T-helper 22 cell (primary cell): Measurements from ENCODE around the gene TRIM34.
"Not testable (repeated sequence)": the region's sequence is repeated elsewhere in the genome, so short reads cannot be mapped to it uniquely, and the experiment has no call there.

Experiments used
- DNase-seq: peaks from one replicate; pipeline ENCODE4 v3.0.0-alpha.2; 2020; ENCODE audit warnings: low read depth

TRIM34 gene

DNA sequence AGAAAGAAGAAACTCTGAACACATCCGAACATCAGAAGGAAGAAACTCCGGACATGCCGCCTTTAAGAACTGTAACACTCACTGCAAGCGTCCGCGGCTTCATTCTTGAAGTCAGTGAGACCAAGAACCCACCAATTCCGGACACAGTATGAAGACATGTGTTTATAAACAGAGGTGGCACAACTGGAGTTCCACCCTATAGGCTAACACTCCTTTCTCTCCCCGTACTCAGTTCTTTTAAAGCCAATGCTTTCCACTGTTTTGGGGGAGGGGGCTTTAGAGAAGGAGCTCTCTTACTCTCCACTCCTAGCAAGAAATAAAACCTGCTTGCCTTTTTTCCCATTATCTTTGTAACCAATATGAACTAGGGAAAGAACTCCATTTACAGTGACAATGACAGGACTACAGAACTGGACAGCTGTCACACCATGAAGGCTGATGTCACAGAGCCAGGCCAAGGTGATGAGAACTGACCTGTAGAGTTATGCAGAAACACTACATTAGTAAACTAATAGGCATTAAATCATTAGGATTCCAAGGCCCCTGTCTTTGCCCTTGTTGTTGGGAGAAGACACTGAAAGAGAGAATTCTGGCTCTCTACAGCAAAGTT, 59.3 kb downstream of the TRIM34 start:
- DNase-seq = no peak

DNA sequence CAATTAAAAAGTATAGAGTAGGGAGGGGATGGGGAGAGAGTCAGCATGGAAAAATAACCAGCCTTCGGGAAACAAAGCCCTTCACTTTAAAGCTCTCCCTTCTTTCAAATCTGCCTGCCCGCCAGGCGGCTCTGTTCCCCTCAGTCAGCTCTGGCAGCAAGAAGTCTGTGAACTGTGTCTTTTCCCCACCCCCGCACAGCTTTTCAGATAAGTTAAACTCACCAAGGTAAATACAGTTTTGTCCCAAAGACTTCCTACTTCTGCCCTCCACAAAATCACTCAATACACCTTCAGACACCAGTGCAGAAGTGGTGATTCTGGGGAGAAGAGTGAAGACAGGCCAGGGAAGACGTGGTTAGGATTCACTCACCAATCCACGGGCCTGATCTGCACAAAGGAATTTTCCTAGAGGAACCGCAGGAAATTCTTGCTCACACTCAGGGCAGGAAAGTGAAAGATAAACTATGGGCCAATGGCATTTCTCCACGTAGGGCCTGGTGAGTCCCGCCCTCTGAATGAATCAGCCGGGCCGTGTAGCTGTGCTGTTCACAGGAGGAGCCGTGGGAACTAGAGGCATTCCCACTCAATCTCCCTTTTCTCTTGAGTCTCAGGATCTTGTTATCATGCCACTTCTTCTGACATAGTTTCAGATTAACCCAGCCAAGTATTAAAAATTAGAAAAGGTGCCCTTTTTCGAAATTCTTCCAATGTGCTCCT, 60.0 kb downstream of the TRIM34 start, which contains the start of gene TRIM5:
TRIM5 (minus strand) TSS at position 429 of the 717 bp plus-strand sequence. CDS start 4,897 bp downstream, outside the sequence.
- DNase-seq = peak; percentile 67

DNA sequence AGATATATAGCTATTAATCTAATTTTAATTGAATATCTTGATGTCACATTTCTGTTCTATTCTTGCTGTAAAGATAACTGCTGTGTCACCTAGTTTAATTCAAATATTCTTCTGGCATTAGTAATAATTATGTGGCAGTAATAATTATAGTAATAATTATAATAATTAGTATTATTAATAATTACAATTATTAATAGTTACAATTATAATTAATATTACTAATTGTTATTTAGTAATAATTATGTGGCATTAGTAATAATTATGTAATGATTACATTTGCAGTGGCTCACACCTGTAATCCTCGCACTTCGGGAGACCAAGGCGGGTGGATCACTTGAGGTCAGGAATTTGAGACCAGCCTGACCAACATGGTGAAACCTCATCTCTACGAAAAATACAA, 61.6 kb downstream of the TRIM34 start:
- no peak for DNase-seq

DNA sequence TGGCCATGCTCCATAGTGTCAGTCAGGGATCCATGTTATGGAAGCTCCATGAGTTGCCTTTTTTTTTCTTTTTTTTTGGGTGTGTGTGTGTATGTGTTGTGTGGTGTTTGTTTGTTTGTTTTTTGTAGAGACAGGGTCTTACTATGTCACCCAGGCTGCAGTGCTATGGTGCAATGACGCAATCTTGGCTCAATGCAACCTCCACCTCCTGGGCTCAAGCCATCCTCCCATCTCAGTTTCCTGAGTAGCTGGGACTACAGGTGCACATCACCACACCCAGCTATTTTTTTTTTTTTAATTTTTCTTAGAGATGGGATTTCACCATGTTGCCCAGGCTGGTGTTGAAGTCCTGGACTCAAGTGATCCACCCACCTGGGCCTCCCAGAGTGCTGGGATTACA, 63.7 kb downstream of the TRIM34 start:
- DNase-seq = no peak

DNA sequence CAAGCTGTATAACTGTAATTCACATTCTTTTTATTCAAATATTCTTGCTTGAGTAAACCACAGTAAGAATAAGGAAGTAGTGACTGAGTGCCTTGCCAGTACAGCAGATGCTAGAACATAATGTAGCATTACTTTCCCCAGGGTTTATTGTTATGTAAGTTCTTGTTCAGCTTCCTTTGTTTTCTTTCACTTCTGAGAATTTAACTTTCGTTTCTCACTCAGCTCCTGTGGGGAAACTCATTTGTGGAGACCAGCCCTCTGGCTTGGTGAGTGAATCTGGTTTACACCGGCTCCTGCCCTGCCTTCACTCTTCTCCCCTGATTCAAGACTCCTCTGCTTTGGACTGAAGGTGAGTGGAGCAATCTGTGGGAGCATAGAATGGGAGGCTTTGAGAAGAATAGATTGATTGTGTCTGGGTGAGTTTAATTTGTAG, 64.8 kb downstream of the TRIM34 start, which contains the start of gene TRIM22:
TRIM22 (plus strand) TSS at position 240 of the 433 bp plus-strand sequence. CDS start 6,443 bp downstream, outside the sequence.
- peak; percentile 5 for DNase-seq

DNA sequence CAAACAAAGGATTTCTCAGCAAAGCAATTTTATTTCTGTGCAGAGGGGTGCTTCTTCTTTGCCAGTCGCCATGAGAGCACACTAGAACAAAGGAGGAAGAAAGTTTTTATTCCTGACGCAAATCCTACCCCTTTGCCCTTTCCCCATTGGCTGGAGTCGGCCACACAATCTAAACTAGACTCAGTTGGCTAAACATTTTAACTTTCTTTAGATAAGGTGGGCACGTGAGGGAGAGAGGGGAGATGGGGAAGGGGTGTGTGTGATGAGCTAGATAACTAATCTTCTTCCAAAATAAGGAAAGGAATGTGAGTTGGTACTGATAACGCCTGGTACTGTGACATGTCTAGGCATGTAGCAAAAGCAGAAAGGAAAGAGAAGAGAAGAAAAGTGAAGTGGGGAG, 65.4 kb downstream of the TRIM34 start:
- no peak for DNase-seq

DNA sequence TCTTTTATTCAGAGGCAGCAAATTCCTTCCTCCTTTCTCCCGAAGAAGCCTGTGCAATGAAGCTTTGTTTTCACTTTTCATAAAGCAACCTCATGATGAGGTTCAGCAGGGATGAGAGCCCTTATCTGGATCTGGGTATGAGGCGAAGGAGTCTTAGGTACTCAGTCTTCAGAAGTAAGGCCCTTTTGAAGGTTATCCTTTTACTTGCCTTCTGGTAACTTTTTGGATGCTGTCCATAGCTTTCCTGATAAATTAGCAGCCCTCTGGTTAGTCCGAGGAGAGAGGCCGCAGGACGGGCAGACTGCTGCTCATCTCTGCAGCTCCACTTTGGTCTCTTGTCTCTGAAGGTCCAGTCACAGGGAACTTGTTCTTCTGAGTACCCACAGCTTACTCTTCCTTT, 65.9 kb downstream of the TRIM34 start:
- no peak for DNase-seq

DNA sequence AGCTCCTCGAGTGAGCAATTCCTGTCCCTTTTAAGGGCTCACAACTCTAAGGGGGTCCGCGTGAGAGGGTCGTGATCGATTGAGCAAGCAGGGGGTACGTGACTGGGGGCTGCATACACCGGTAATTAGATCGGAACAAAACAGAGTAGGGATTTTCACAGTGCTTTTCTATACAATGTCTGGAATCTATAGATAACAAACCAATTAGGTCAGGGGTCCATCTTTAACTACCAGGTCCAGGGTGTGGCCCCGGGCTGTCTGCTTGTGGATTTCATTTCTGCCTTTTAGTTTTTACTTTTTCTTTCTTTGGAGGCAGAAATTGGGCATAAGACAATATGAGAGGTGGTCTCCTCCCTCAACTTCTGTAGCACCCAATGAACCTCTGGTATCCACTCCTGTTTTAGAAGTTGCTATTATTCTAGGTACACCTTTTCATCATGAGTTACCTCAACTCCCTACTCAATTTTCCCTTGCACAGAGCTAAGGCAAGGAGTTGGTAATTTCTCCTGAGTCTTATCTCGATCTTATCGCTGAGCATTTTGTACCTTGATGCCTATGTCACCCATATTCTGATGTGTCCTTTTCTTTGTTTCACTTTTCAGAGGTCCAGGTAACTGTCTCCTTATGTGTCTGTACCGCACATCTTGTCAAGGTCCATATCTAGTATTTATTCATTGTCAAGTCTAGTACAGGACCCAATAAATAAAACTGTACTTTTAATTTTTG, 66.6 kb downstream of the TRIM34 start:
- not testable (repeated sequence) for DNase-seq

DNA sequence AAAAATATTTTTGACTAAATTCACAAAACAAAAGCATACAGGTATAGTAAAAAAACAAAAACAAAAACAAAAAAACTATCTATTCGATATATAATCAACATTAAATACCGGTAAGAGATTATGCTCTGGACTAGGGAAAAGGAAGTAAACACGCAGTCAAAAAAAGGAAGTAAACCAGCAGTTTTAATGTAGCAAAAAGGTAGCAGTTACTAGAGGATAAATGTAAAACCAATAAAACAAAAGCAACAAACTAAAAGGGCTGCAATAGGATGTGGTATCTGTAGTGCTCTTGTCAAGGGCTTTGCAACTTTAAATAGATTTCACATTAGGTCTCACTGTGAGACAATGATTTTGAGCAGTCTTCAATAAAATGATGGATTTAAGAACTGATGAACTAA, 67.2 kb downstream of the TRIM34 start:
- DNase-seq = no peak
